Caco-2 (cell line): Measurements from ENCODE around the gene PTPRO. TPM values are rescaled to one million over a fixed set of nuclear protein-coding genes. Genes with fewer than 3 reads are reported as not detected.

Experiments used
- BruUV-seq: library from RNA; stranded (reverse); fragments of 400-500 nt; replicated peaks from 2 replicates; lab custom pipeline; 2021; lab: Mats Ljungman, UMichigan
- CTCF ChIA-PET: fragments of 300-600 bp; sonication (Branson Sonifier 250); formaldehyde crosslinking; loops from one replicate; lab custom pipeline; 2022; ENCODE audit warnings: antibody characterized with exemption; lab: Charles Lee
- POLR2A ChIA-PET: fragments of 300-600 bp; sonication (Branson Sonifier 250); formaldehyde crosslinking; loops from one replicate; lab custom pipeline; 2022; ENCODE audit warnings: antibody characterized with exemption; lab: Charles Lee
- DNase-seq, 2 experiments: peaks; one replicate each; pipeline versions ENCODE4 v3.0.0 to v3.0.0-alpha.2; 2020 to 2022
- H3K27me3 ChIP-seq: replicated peaks from 2 replicates; pipeline ENCODE4 v1.6.0; 2011; ENCODE audit warnings: low read length; ENCODE audit not compliant: control insufficient read depth, insufficient read depth
- H3K36me3 ChIP-seq: 2 replicates; pipeline ENCODE4 v1.5.1; 2011; ENCODE audit warnings: low read length; ENCODE audit not compliant: control insufficient read depth, insufficient read depth
- H3K4me1 ChIP-seq: fragments of 250-450 bp; sonication (Bioruptor Pico); 2 replicates; pipeline ENCODE4 v1.5.1; 2020; ENCODE audit warnings: mild to moderate bottlenecking
- H3K4me3 ChIP-seq: 2 replicates; pipeline ENCODE4 v1.5.1; 2011; ENCODE audit warnings: low read depth, mild to moderate bottlenecking, control low read depth, low read length
- H3K9me3 ChIP-seq: fragments of 250-450 bp; sonication (Bioruptor Pico); 2 replicates; pipeline ENCODE4 v1.5.1; 2020; ENCODE audit warnings: mild to moderate bottlenecking, moderate library complexity
- H3K27ac Mint-ChIP-seq: one replicate; pipeline ENCODE4 v1.8.0; 2022; ENCODE audit warnings: mixed read lengths; ENCODE audit not compliant: unreplicated experiment
- H3K27me3 Mint-ChIP-seq: one replicate; pipeline ENCODE4 v1.8.0; 2022; ENCODE audit warnings: mixed read lengths; ENCODE audit not compliant: insufficient read depth, unreplicated experiment
- H3K36me3 Mint-ChIP-seq: one replicate; pipeline ENCODE4 v1.8.0; 2022; ENCODE audit warnings: mild to moderate bottlenecking, mixed read lengths; ENCODE audit not compliant: insufficient read depth, unreplicated experiment
- H3K4me1 Mint-ChIP-seq: one replicate; pipeline ENCODE4 v1.8.0; 2022; ENCODE audit warnings: low read depth, mixed read lengths; ENCODE audit not compliant: unreplicated experiment
- H3K4me3 Mint-ChIP-seq: one replicate; pipeline ENCODE4 v1.8.0; 2022; ENCODE audit warnings: mild to moderate bottlenecking, moderate library complexity, mixed read lengths; ENCODE audit not compliant: unreplicated experiment
- H3K9me3 Mint-ChIP-seq: one replicate; pipeline ENCODE4 v1.8.0; 2022; ENCODE audit warnings: mixed read lengths; ENCODE audit not compliant: unreplicated experiment
- CTCF ChIP-seq, 2 experiments: fragments of 200-600 bp in 1 of 2; IDR thresholded peaks; 1 replicate in 1 of 2; 2 replicates in 1 of 2; pipeline versions ENCODE4 v1.5.1 to v1.8.0; 2011 to 2022; ENCODE audit warnings: antibody characterized with exemption in 1 of 2, control low read depth in 1 of 2, inconsistent platforms in 1 of 2, low read depth in 1 of 2, low read length in 1 of 2, mild to moderate bottlenecking in 1 of 2, moderate library complexity in 1 of 2; ENCODE audit not compliant: insufficient read depth in 1 of 2, severe bottlenecking in 1 of 2, unreplicated experiment in 1 of 2
- intact Hi-C: fragments of 100-400 bp; cut with micrococcal nuclease; formaldehyde crosslinking; loops from one replicate; pipeline ENCODE4 v1.10.0; 2022; ENCODE audit not compliant: unreplicated experiment
- total RNA-seq: library from RNA; stranded (reverse); gene quantifications from 2 replicates; pipeline ENCODE4 v1.2.3, GENCODE V29; 2022

The PTPRO gene
- total RNA-seq, 1 experiment from 2014 or later, result not detected

- Mint-ChIP-seq H3K9me3 (peaks cover 9% of the 10 kb centered on the region), H3K27me3 (peaks cover 6% of the 10 kb centered on the region), H3K36me3 (no peaks in the 10 kb centered on the region), H3K4me3 (no peak overlapping the region), H3K4me1 (peaks cover 5% of the 10 kb centered on the region), H3K27ac (no peak overlapping the region)
- no peak for TF ChIP-seq CTCF (IDR thresholded peaks at IDR 0.05; ENCODE audit: insufficient read depth in 1 of 2, low read depth in 1 of 2, low read length in 1 of 2, severe bottlenecking in 1 of 2, unreplicated experiment in 1 of 2)
- Histone ChIP-seq H3K4me1 (no peaks in the 10 kb centered on the region), H3K9me3 (no peaks in the 10 kb centered on the region), H3K36me3 (no peaks in the 10 kb centered on the region), H3K27me3 (no peaks in the 10 kb centered on the region), H3K4me3 (no peak overlapping the region)
- BruUV-seq, result no TSS peak
- intact Hi-C loops, result no loop called here
- DNase-seq, result no peak
- POLR2A ChIA-PET, result no interaction called here
- CTCF ChIA-PET, result no interaction called here
Measured at GRCh38 chr12:15575671-15576541, 253.6 kb downstream of the PTPRO start.

GRCh38 chr12:15580431-15580830 is 258.1 kb downstream of the PTPRO start:
- Histone ChIP-seq H3K4me3 (no peak overlapping the region), H3K4me1 (no peaks in the 10 kb centered on the region), H3K36me3 (no peaks in the 10 kb centered on the region), H3K27me3 (no peaks in the 10 kb centered on the region), H3K9me3 (no peaks in the 10 kb centered on the region)
- peaks cover 22% of the 10 kb centered on the region for H3K9me3 Mint-ChIP-seq
- no peak overlapping the region for H3K4me3 Mint-ChIP-seq
- intact Hi-C loops, result no loop called here
- no peak overlapping the region for H3K27ac Mint-ChIP-seq
- ChIA-PET CTCF (no interaction called here), POLR2A (no interaction called here)
- H3K4me1 Mint-ChIP-seq, result no peaks in the 10 kb centered on the region
- DNase-seq, result no peak
- BruUV-seq, result no TSS peak
- TF ChIP-seq CTCF (IDR thresholded peaks at IDR 0.05; ENCODE audit: insufficient read depth in 1 of 2, low read depth in 1 of 2, low read length in 1 of 2, severe bottlenecking in 1 of 2, unreplicated experiment in 1 of 2), result no peak
- H3K36me3 Mint-ChIP-seq, result no peaks in the 10 kb centered on the region
- peaks cover 3% of the 10 kb centered on the region for H3K27me3 Mint-ChIP-seq

- POLR2A ChIA-PET, result no interaction called here
Measured at GRCh38 chr12:15581006-15581405, 258.7 kb downstream of the PTPRO start.

More at GRCh38 chr12:15581006-15581405, 258.7 kb downstream of the PTPRO start:
- H3K9me3 Mint-ChIP-seq, result peaks cover 16% of the 10 kb centered on the region
- H3K4me3 Mint-ChIP-seq, result no peak overlapping the region
- no peaks in the 10 kb centered on the region for H3K4me1 Mint-ChIP-seq
- DNase-seq, result no peak
- intact Hi-C loops, result no loop called here
- H3K9me3 ChIP-seq, result no peaks in the 10 kb centered on the region
- no peaks in the 10 kb centered on the region for H3K36me3 Mint-ChIP-seq
- H3K27me3 ChIP-seq, result no peaks in the 10 kb centered on the region
- no peak overlapping the region for H3K27ac Mint-ChIP-seq
- H3K36me3 ChIP-seq, result no peaks in the 10 kb centered on the region
- H3K27me3 Mint-ChIP-seq, result no peaks in the 10 kb centered on the region
- no peak for TF ChIP-seq CTCF (IDR thresholded peaks at IDR 0.05; ENCODE audit: insufficient read depth in 1 of 2, low read depth in 1 of 2, low read length in 1 of 2, severe bottlenecking in 1 of 2, unreplicated experiment in 1 of 2)
- CTCF ChIA-PET, result interaction anchor here (0.6 kb wide), 1 partner anchor 8 kb away, joined by 4 read pairs; no protein-coding TSS in a partner anchor
- H3K4me1 ChIP-seq, result no peaks in the 10 kb centered on the region
- BruUV-seq, result no TSS peak
- H3K4me3 ChIP-seq, result no peak overlapping the region
